Dendritic cell treated with granulocyte-macrophage colony-stimulating factor and Interleukin-4, amounts not matched to agents 40 ng/mL and 50 ng/mL, for 4 days (primary cell): Measurements from ENCODE around the gene KDM4B.
"Not testable (repeated sequence)": the region's sequence is repeated elsewhere in the genome, so short reads cannot be mapped to it uniquely, and the experiment has no call there.

Experiments
- H3K27ac Mint-ChIP-seq: one replicate; pipeline ENCODE4 v1.8.0; 2022; ENCODE audit warnings: mild to moderate bottlenecking, mixed read lengths
- H3K27me3 Mint-ChIP-seq: one replicate; pipeline ENCODE4 v1.8.0; 2022; ENCODE audit warnings: mild to moderate bottlenecking, mixed read lengths
- H3K36me3 Mint-ChIP-seq: one replicate; pipeline ENCODE4 v1.8.0; 2022; ENCODE audit warnings: low read depth, mixed read lengths
- H3K4me1 Mint-ChIP-seq: one replicate; pipeline ENCODE4 v1.8.0; 2022; ENCODE audit warnings: low read depth, mixed read lengths
- H3K4me3 Mint-ChIP-seq: one replicate; pipeline ENCODE4 v1.8.0; 2022; ENCODE audit warnings: mild to moderate bottlenecking, moderate library complexity, mixed read lengths
- H3K9me3 Mint-ChIP-seq: one replicate; pipeline ENCODE4 v1.8.0; 2022; ENCODE audit warnings: mixed read lengths
- intact Hi-C: fragments of 100-400 bp; cut with micrococcal nuclease; formaldehyde crosslinking; loops from one replicate; pipeline ENCODE4 v1.15.0; 2022

The KDM4B gene

GRCh38 chr19:4952945-4953344, 16.0 kb upstream of the KDM4B start:
- H3K36me3 Mint-ChIP-seq, result peaks cover 28% of the 10 kb centered on the region
- H3K9me3 Mint-ChIP-seq, result no peaks in the 10 kb centered on the region
- intact Hi-C loops, result no loop called here
- no peaks in the 10 kb centered on the region for H3K27me3 Mint-ChIP-seq
- H3K4me1 Mint-ChIP-seq, result peaks cover 6% of the 10 kb centered on the region
- H3K4me3 Mint-ChIP-seq, result no peak overlapping the region
- no peak overlapping the region for H3K27ac Mint-ChIP-seq

- peaks cover 33% of the 10 kb centered on the region for H3K36me3 Mint-ChIP-seq
- intact Hi-C loops, H3K4me3 Mint-ChIP-seq, H3K4me1 Mint-ChIP-seq, H3K27ac Mint-ChIP-seq, H3K9me3 Mint-ChIP-seq, H3K27me3 Mint-ChIP-seq: not testable (repeated sequence)
These were observed 14.4 kb upstream of the KDM4B start for GRCh38 chr19:4954320-4955149.

GRCh38 chr19:4955274-4955673, 13.6 kb upstream of the KDM4B start:
- H3K36me3 Mint-ChIP-seq, result peaks cover 33% of the 10 kb centered on the region
- H3K4me3 Mint-ChIP-seq, result no peak overlapping the region
- no peaks in the 10 kb centered on the region for H3K27me3 Mint-ChIP-seq
- intact Hi-C loops, result no loop called here
- peaks cover 11% of the 10 kb centered on the region for H3K4me1 Mint-ChIP-seq
- H3K27ac Mint-ChIP-seq, result no peak overlapping the region
- no peaks in the 10 kb centered on the region for H3K9me3 Mint-ChIP-seq

GRCh38 chr19:4957981-4958380, 10.9 kb upstream of the KDM4B start:
- peaks cover 27% of the 10 kb centered on the region for H3K36me3 Mint-ChIP-seq
- H3K27ac Mint-ChIP-seq, result no peak overlapping the region

GRCh38 chr19:4962085-4962619, 6.8 kb upstream of the KDM4B start:
- H3K4me3 Mint-ChIP-seq, result no peak overlapping the region
- H3K27me3 Mint-ChIP-seq, result no peaks in the 10 kb centered on the region
- H3K9me3 Mint-ChIP-seq, result no peaks in the 10 kb centered on the region
- intact Hi-C loops, result no loop called here
- peaks cover 6% of the 10 kb centered on the region for H3K4me1 Mint-ChIP-seq
- peaks cover 8% of the 10 kb centered on the region for H3K36me3 Mint-ChIP-seq
- H3K27ac Mint-ChIP-seq, result no peak overlapping the region

More at GRCh38 chr19:4957981-4958380, 10.9 kb upstream of the KDM4B start:
- H3K4me1 Mint-ChIP-seq, result peaks cover 6% of the 10 kb centered on the region
- H3K9me3 Mint-ChIP-seq, result no peaks in the 10 kb centered on the region
- intact Hi-C loops, result no loop called here
- no peak overlapping the region for H3K4me3 Mint-ChIP-seq
- H3K27me3 Mint-ChIP-seq, result no peaks in the 10 kb centered on the region

GRCh38 chr19:4965061-4965460, 3.9 kb upstream of the KDM4B start:
- Mint-ChIP-seq H3K9me3 (no peaks in the 10 kb centered on the region), H3K4me3 (no peak overlapping the region), H3K4me1 (peaks cover 14% of the 10 kb centered on the region), H3K27ac (no peak overlapping the region), H3K36me3 (peaks cover 5% of the 10 kb centered on the region), H3K27me3 (no peaks in the 10 kb centered on the region)
- intact Hi-C loops, result loop anchor here (5.0 kb wide), 1 partner anchor 53 kb away; no protein-coding TSS in a partner anchor

GRCh38 chr19:4966591-4966990, 2.3 kb upstream of the KDM4B start:
- Mint-ChIP-seq H3K27me3 (no peaks in the 10 kb centered on the region), H3K27ac (peak overlapping the region; percentile 41), H3K9me3 (no peaks in the 10 kb centered on the region), H3K4me3 (no peak overlapping the region), H3K36me3 (peaks cover 20% of the 10 kb centered on the region), H3K4me1 (peaks cover 30% of the 10 kb centered on the region)
- intact Hi-C loops, result loop anchor here (5.0 kb wide), 1 partner anchor 54 kb away; no protein-coding TSS in a partner anchor

GRCh38 chr19:4967738-4968461, 1.0 kb upstream of the KDM4B start:
- intact Hi-C loops, result loop anchor here (5.0 kb wide), 1 partner anchor 56 kb away; no protein-coding TSS in a partner anchor
- H3K4me1 Mint-ChIP-seq, result peaks cover 43% of the 10 kb centered on the region
- H3K4me3 Mint-ChIP-seq, result peak overlapping the region; percentile 79
- H3K27me3 Mint-ChIP-seq, result no peaks in the 10 kb centered on the region
- peak overlapping the region; percentile 86 for H3K27ac Mint-ChIP-seq
- no peaks in the 10 kb centered on the region for H3K9me3 Mint-ChIP-seq
- peaks cover 33% of the 10 kb centered on the region for H3K36me3 Mint-ChIP-seq

GRCh38 chr19:4969292-4969771, 419 bp downstream of the KDM4B start:
- peak overlapping the region; percentile 86 for H3K27ac Mint-ChIP-seq
- peaks cover 51% of the 10 kb centered on the region for H3K4me1 Mint-ChIP-seq
- peak overlapping the region; percentile 92 for H3K4me3 Mint-ChIP-seq
- intact Hi-C loops, result loop anchor here (5.0 kb wide), 1 partner anchor 57 kb away; no protein-coding TSS in a partner anchor
- no peaks in the 10 kb centered on the region for H3K9me3 Mint-ChIP-seq
- H3K36me3 Mint-ChIP-seq, result peaks cover 33% of the 10 kb centered on the region
- no peaks in the 10 kb centered on the region for H3K27me3 Mint-ChIP-seq

- intact Hi-C loops, result loop anchor here (5.0 to 10.0 kb wide), 2 partner anchors 55 to 58 kb away; no protein-coding TSS in a partner anchor
- H3K4me1 Mint-ChIP-seq, result peaks cover 57% of the 10 kb centered on the region
- H3K9me3 Mint-ChIP-seq, result no peaks in the 10 kb centered on the region
These were observed 1.0 kb downstream of the KDM4B start for GRCh38 chr19:4969772-4970531.

GRCh38 chr19:4970558-4971423, 1.9 kb downstream of the KDM4B start:
- peak overlapping the region; percentile 92 for H3K4me3 Mint-ChIP-seq
- peaks cover 64% of the 10 kb centered on the region for H3K4me1 Mint-ChIP-seq
- no peaks in the 10 kb centered on the region for H3K9me3 Mint-ChIP-seq
- H3K36me3 Mint-ChIP-seq, result peaks cover 40% of the 10 kb centered on the region
- no peaks in the 10 kb centered on the region for H3K27me3 Mint-ChIP-seq
- peak overlapping the region; percentile 86 for H3K27ac Mint-ChIP-seq
- intact Hi-C loops, result loop anchor here (10.0 kb wide), 1 partner anchor 54 kb away; no protein-coding TSS in a partner anchor

More at GRCh38 chr19:4969772-4970531, 1.0 kb downstream of the KDM4B start:
- Mint-ChIP-seq H3K4me3 (peak overlapping the region; percentile 92), H3K27me3 (no peaks in the 10 kb centered on the region), H3K36me3 (peaks cover 39% of the 10 kb centered on the region), H3K27ac (peak overlapping the region; percentile 86)

- Mint-ChIP-seq H3K27ac (peak overlapping the region; percentile 86), H3K27me3 (no peaks in the 10 kb centered on the region), H3K9me3 (no peaks in the 10 kb centered on the region), H3K4me3 (peak overlapping the region; percentile 92), H3K36me3 (peaks cover 40% of the 10 kb centered on the region), H3K4me1 (peaks cover 70% of the 10 kb centered on the region)
- intact Hi-C loops, result loop anchor here (10.0 kb wide), 1 partner anchor 53 kb away; no protein-coding TSS in a partner anchor
These were observed 2.5 kb downstream of the KDM4B start for GRCh38 chr19:4971424-4971793.
